H1 (cell line): ENCODE results near the gene ABCA13. TPM values are rescaled to one million over a fixed set of nuclear protein-coding genes. Genes with fewer than 3 reads are reported as not detected.

ENCODE experiments used
- CTCF ChIA-PET: fragments of 300-600 bp; sonication (Branson Sonifier 250); formaldehyde crosslinking; loops from one replicate; lab custom pipeline; 2021; ENCODE audit not compliant: partially characterized antibody; lab: Charles Lee
- POLR2A ChIA-PET: fragments of 300-600 bp; sonication (Branson Sonifier 250); formaldehyde crosslinking; loops from one replicate; lab custom pipeline; 2021; ENCODE audit warnings: inconsistent platforms; ENCODE audit not compliant: partially characterized antibody; lab: Charles Lee
- DNase-seq, 2 experiments: peaks; one replicate each; pipeline versions ENCODE4 v3.0.0 to v3.0.0-alpha.2; 2010 to 2022; ENCODE audit warnings: low spot score in 2 of 2, low read depth in 1 of 2, mixed read lengths in 1 of 2
- FAIRE-seq: peaks from 2 replicates; lab custom pipeline; 2011; peaks lifted over from hg19 to GRCh38; lab: Jason Lieb, UNC
- H2AFZ ChIP-seq: 2 replicates; pipeline ENCODE4 v1.8.1; 2012; ENCODE audit warnings: low read length, inconsistent platforms
- H2AK5ac ChIP-seq: 2 replicates; pipeline ENCODE4 v1.6.1; 2013; ENCODE audit warnings: low read depth, low read length
- H2BK120ac ChIP-seq: replicated peaks from 2 replicates; pipeline ENCODE3; 2013; ENCODE audit warnings: low read depth, low read length, inconsistent platforms
- H2BK12ac ChIP-seq: 2 replicates; pipeline ENCODE4 v1.6.1; 2013; ENCODE audit warnings: low read depth, low read length
- H2BK15ac ChIP-seq: 2 replicates; pipeline ENCODE4 v1.6.1; 2013; ENCODE audit warnings: low read length
- H2BK20ac ChIP-seq: 2 replicates; pipeline ENCODE4 v1.6.1; 2013; ENCODE audit warnings: low read length
- H2BK5ac ChIP-seq: 2 replicates; pipeline ENCODE4 v1.6.1; 2013; ENCODE audit warnings: low read depth, low read length
- H3K14ac ChIP-seq: 2 replicates; pipeline ENCODE4 v1.6.1; 2013; ENCODE audit warnings: inconsistent platforms; ENCODE audit not compliant: insufficient read length
- H3K18ac ChIP-seq: 2 replicates; pipeline ENCODE4 v1.6.1; 2013; ENCODE audit warnings: low read length; ENCODE audit errors: extremely low read depth
- H3K23ac ChIP-seq: 2 replicates; pipeline ENCODE4 v1.6.1; 2013; ENCODE audit warnings: inconsistent platforms; ENCODE audit not compliant: insufficient read length
- H3K23me2 ChIP-seq: 2 replicates; pipeline ENCODE4 v1.6.1; 2013; ENCODE audit warnings: low read depth, low read length
- H3K27ac ChIP-seq: 2 replicates; pipeline ENCODE4 v1.6.1; 2011; ENCODE audit warnings: low read depth, low read length, inconsistent platforms
- H3K27me3 ChIP-seq, 4 experiments: replicated peaks in 1 of 4; 1 replicate in 1 of 4; 2 replicates in 3 of 4; pipeline versions ENCODE4 v1.6.1 to v1.8.1; 2011 to 2013; ENCODE audit warnings: low read length in 3 of 4, mild to moderate bottlenecking in 3 of 4, inconsistent platforms in 2 of 4, mixed read lengths in 2 of 4, moderate library complexity in 1 of 4; ENCODE audit not compliant: control insufficient read depth in 3 of 4, insufficient read depth in 3 of 4; ENCODE audit errors: extremely low read depth in 1 of 4
- H3K36me3 ChIP-seq, 4 experiments: 2 replicates each; pipeline versions ENCODE4 v1.6.1 to v1.8.1; 2011 to 2013; ENCODE audit warnings: mild to moderate bottlenecking in 4 of 4, low read length in 3 of 4, moderate library complexity in 2 of 4, control low read depth in 1 of 4, inconsistent platforms in 1 of 4; ENCODE audit not compliant: insufficient read depth in 4 of 4, control insufficient read depth in 2 of 4
- H3K4ac ChIP-seq: replicated peaks from 2 replicates; pipeline ENCODE3; 2013; ENCODE audit warnings: low read length, low read depth, mixed read lengths, inconsistent platforms; ENCODE audit not compliant: insufficient read length
- H3K4me1 ChIP-seq, 4 experiments: replicated peaks in 1 of 4; 1 replicate in 1 of 4; 2 replicates in 3 of 4; pipeline versions ENCODE4 v1.6.1 to v1.8.1; 2011 to 2013; ENCODE audit warnings: low read length in 3 of 4, inconsistent platforms in 2 of 4, mixed read lengths in 1 of 4; ENCODE audit not compliant: insufficient read depth in 4 of 4, control insufficient read depth in 3 of 4
- H3K4me2 ChIP-seq, 2 experiments: 2 replicates each; pipeline versions ENCODE4 v1.6.1 to v1.8.1; 2011 to 2013; ENCODE audit warnings: low read depth in 2 of 2, low read length in 2 of 2, control low read depth in 1 of 2, inconsistent platforms in 1 of 2, mild to moderate bottlenecking in 1 of 2; ENCODE audit not compliant: insufficient read depth in 1 of 2
- H3K4me3 ChIP-seq, 4 experiments: fragments of 200-600, 300-600 bp in 1 of 4; sonication (generic), shearing (Covaris generic), sonication (Bioruptor Twin) in 1 of 4; 2 replicates each; pipeline versions ENCODE4 v1.5.1 to v1.8.1; 2011 to 2016; ENCODE audit warnings: low read length in 4 of 4, low read depth in 3 of 4, control low read depth in 2 of 4, inconsistent platforms in 2 of 4, mild to moderate bottlenecking in 2 of 4, mixed read lengths in 1 of 4, moderate library complexity in 1 of 4; ENCODE audit not compliant: insufficient read depth in 2 of 4; ENCODE audit errors: extremely low read depth in 1 of 4
- H3K56ac ChIP-seq: replicated peaks from 2 replicates; pipeline ENCODE3; 2013; ENCODE audit warnings: low read depth, mild to moderate bottlenecking, mixed read lengths, low read length, inconsistent platforms; ENCODE audit not compliant: insufficient read length
- H3K79me1 ChIP-seq: 2 replicates; pipeline ENCODE4 v1.6.1; 2013; ENCODE audit warnings: low read depth, low read length, control low read depth
- H3K79me2 ChIP-seq, 2 experiments: 2 replicates each; pipeline versions ENCODE4 v1.6.1 to v1.8.1; 2012 to 2013; ENCODE audit warnings: low read length in 2 of 2, mild to moderate bottlenecking in 2 of 2, inconsistent platforms in 1 of 2; ENCODE audit not compliant: insufficient read depth in 2 of 2, control insufficient read depth in 1 of 2
- H3K9ac ChIP-seq, 4 experiments: replicated peaks in 1 of 4; 1 replicate in 1 of 4; 2 replicates in 3 of 4; pipeline versions ENCODE4 v1.6.1 to v1.8.1; 2011 to 2013; ENCODE audit warnings: low read depth in 3 of 4, low read length in 3 of 4, control low read depth in 2 of 4, mild to moderate bottlenecking in 2 of 4, moderate library complexity in 2 of 4, inconsistent platforms in 1 of 4; ENCODE audit errors: extremely low read depth in 1 of 4
- H3K9me3 ChIP-seq, 2 experiments: 2 replicates each; pipeline versions ENCODE4 v1.6.1 to v1.8.1; 2012 to 2013; ENCODE audit warnings: mild to moderate bottlenecking in 2 of 2, moderate library complexity in 2 of 2, control low read depth in 1 of 2, inconsistent platforms in 1 of 2, low read depth in 1 of 2, low read length in 1 of 2, mixed read lengths in 1 of 2; ENCODE audit not compliant: insufficient read depth in 2 of 2
- H4K20me1 ChIP-seq, 2 experiments: replicated peaks in 1 of 2; 2 replicates each; pipeline versions ENCODE3 to v1.8.1; 2011 to 2013; ENCODE audit warnings: inconsistent platforms in 2 of 2, low read length in 2 of 2, mild to moderate bottlenecking in 1 of 2; ENCODE audit not compliant: insufficient read depth in 2 of 2, control insufficient read depth in 1 of 2
- H4K5ac ChIP-seq: 2 replicates; pipeline ENCODE4 v1.6.1; 2013; ENCODE audit warnings: low read length, low read depth, mixed read lengths, inconsistent platforms; ENCODE audit not compliant: insufficient read length
- H4K8ac ChIP-seq: 2 replicates; pipeline ENCODE4 v1.8.0; 2013; ENCODE audit warnings: mild to moderate bottlenecking, moderate library complexity, low read length, inconsistent platforms; ENCODE audit not compliant: insufficient read depth; ENCODE audit errors: extremely low read depth
- H4K91ac ChIP-seq: replicated peaks from 2 replicates; pipeline ENCODE3; 2013; ENCODE audit warnings: low read length, mixed read lengths, inconsistent platforms; ENCODE audit not compliant: insufficient read length
- EP300 ChIP-seq, 2 experiments: IDR thresholded peaks; 1 replicate in 1 of 2; 2 replicates in 1 of 2; pipeline ENCODE4 v1.6.1; 2011 to 2012; ENCODE audit warnings: low read depth in 2 of 2, low read length in 2 of 2, mild to moderate bottlenecking in 2 of 2, borderline replicate concordance in 1 of 2, inconsistent platforms in 1 of 2, moderate library complexity in 1 of 2
- GTF2F1 ChIP-seq: IDR thresholded peaks from 2 replicates; pipeline ENCODE4 v1.6.1; 2012; ENCODE audit warnings: low read depth, low read length, improper control_type of control experiment, borderline replicate concordance
- KDM1A ChIP-seq: fragments of 200-600, 300-600 bp; sonication (generic); IDR thresholded peaks from 2 replicates; pipeline ENCODE4 v1.7.1; 2016; ENCODE audit warnings: mild to moderate bottlenecking, low read length, borderline replicate concordance
- PHF8 ChIP-seq: fragments of 200-600 bp; sonication (generic); conservative IDR thresholded peaks from 2 replicates; pipeline ENCODE4 v1.7.1; 2012; ENCODE audit warnings: low read depth, mild to moderate bottlenecking, inconsistent platforms, low read length, moderate library complexity
- RBBP5 ChIP-seq: IDR thresholded peaks from 2 replicates; pipeline ENCODE4 v1.7.1; 2012; ENCODE audit warnings: low read depth, mild to moderate bottlenecking, inconsistent platforms, low read length, moderate library complexity, borderline replicate concordance
- SP4 ChIP-seq: IDR thresholded peaks from 2 replicates; pipeline ENCODE4 v1.6.1; 2012; ENCODE audit warnings: low read length, inconsistent platforms
- SUZ12 ChIP-seq: fragments of 200-600 bp; sonication (generic); IDR thresholded peaks from 2 replicates; pipeline ENCODE4 v1.6.1; 2012; ENCODE audit warnings: mild to moderate bottlenecking, inconsistent platforms, low read length, moderate library complexity, mixed read lengths
- TCF12 ChIP-seq: IDR thresholded peaks from 2 replicates; pipeline ENCODE4 v1.6.1; 2011; ENCODE audit warnings: low read depth, mild to moderate bottlenecking, low read length
- YY1 ChIP-seq: IDR thresholded peaks from 2 replicates; pipeline ENCODE4 v1.6.1; 2011; ENCODE audit warnings: low read depth, mild to moderate bottlenecking, low read length
- WGBS, 2 experiments: shearing (Covaris generic) in 1 of 2; methylation state at CpG; one replicate each; pipeline versions ENCODE4 v1.1.6 to v1.1.7; 2013 to 2015; ENCODE audit warnings: low lambda C conversion rate in 2 of 2, mixed read lengths in 2 of 2, inconsistent platforms in 1 of 2, low coverage in 1 of 2, missing lambda C conversion rate in 1 of 2; ENCODE audit not compliant: insufficient replicate concordance in 2 of 2, insufficient coverage in 1 of 2, insufficient read length in 1 of 2; ENCODE audit errors: extremely low coverage in 1 of 2, missing lambda C conversion rate in 1 of 2; 5-methylcytosine and 5-hydroxymethylcytosine counted together
- polyA plus RNA-seq, 7 experiments: library from polyadenylated mRNA; depleted of rRNA in 3 of 7; stranded (reverse) in 5 of 7; unstranded in 2 of 7; fragments of >200 nt in 5 of 7; fragments of 200-250 nt in 2 of 7; gene quantifications; 1 replicate in 5 of 7; 2 replicates in 1 of 7; 4 replicates in 1 of 7; pipeline versions ENCODE4 v1.2.1 to v1.2.3, GENCODE V29; 2011 to 2013; ENCODE audit warnings: missing spikeins in 2 of 7, mixed read lengths in 2 of 7
- total RNA-seq: library from RNA; stranded (reverse); fragmentation: NEBNext Ultra II Directional; extraction: Animal tissue kit (Norgen Biotek cat#: 25700); gene quantifications from 2 replicates; pipeline ENCODE4 v1.2.1, GENCODE V29; 2021

The ABCA13 gene
- total and polyA plus RNA-seq, 2 of the 8 experiments (the other 6 are each of a cell fraction or from before 2014, with no cell fraction given), result 0.07 to 0.09 TPM

- H4K20me1 ChIP-seq, result no peaks in the 10 kb centered on the region
- H2BK5ac ChIP-seq, result no peak overlapping the region
- peaks cover 0 to 2% (median 0%) of the 10 kb centered on the region in 4 experiments; a peak in 1 of 7 replicates for H3K4me1 ChIP-seq
- H4K5ac ChIP-seq, result no peak overlapping the region
- H3K14ac ChIP-seq, result no peak overlapping the region
- H3K56ac ChIP-seq, result no peak overlapping the region
- no peak overlapping the region for H2BK20ac ChIP-seq
- no peaks in the 10 kb centered on the region for H3K36me3 ChIP-seq
- FAIRE-seq (no peak), DNase-seq (no peak)
- H2BK12ac ChIP-seq, result no peak overlapping the region
- no peak overlapping the region for H4K91ac ChIP-seq
- no peaks in the 10 kb centered on the region for H3K27me3 ChIP-seq
- H4K8ac ChIP-seq, result no peak overlapping the region
- ChIA-PET POLR2A (no interaction called here), CTCF (no interaction called here)
- WGBS, 2 experiments, result 85% methylated on average over 4 of the region's 4 CpGs; no CpG with 5 or more reads in 1 of the 2 experiments
- H3K4me3 ChIP-seq, result no peak overlapping the region
- H3K79me1 ChIP-seq, result no peaks in the 10 kb centered on the region
- H3K18ac ChIP-seq, result no peak overlapping the region
- H2AFZ ChIP-seq, result no peak overlapping the region
- H3K9me3 ChIP-seq, result no peaks in the 10 kb centered on the region
- no peaks in the 10 kb centered on the region for H3K79me2 ChIP-seq
- H3K23me2 ChIP-seq, result no peaks in the 10 kb centered on the region
- no peak overlapping the region for H2AK5ac ChIP-seq
- no peak overlapping the region for H3K4ac ChIP-seq
- H3K9ac ChIP-seq, result no peak overlapping the region
- H2BK15ac ChIP-seq, result no peak overlapping the region
- no peak overlapping the region for H3K27ac ChIP-seq
- H3K23ac ChIP-seq, result no peak overlapping the region
- H2BK120ac ChIP-seq, result no peak overlapping the region
- no peak for TF ChIP-seq KDM1A
- no peak for TF ChIP-seq GTF2F1
- no peak for TF ChIP-seq EP300 (IDR thresholded peaks at IDR 0.05; ENCODE audit: borderline replicate concordance in 1 of 2, low read depth in 2 of 2, low read length in 2 of 2)
- no peak for TF ChIP-seq YY1
- TF ChIP-seq PHF8, result no peak
- no peak for TF ChIP-seq SP4
- no peak for TF ChIP-seq SUZ12
- TF ChIP-seq TCF12, result no peak
- TF ChIP-seq RBBP5, result no peak
- TF ChIP-seq, all 59 proteins: peak for 0
- H3K4me2 ChIP-seq, result no peak overlapping the region
These were observed 295.5 kb downstream of the ABCA13 start for GRCh38 chr7:48466713-48467112.
